ENCODE data around the gene ANKRD36.
"Not testable (repeated sequence)": the region's sequence is repeated elsewhere in the genome, so short reads cannot be mapped to it uniquely, and the experiment has no call there.

- not testable (repeated sequence) for TF ChIP-seq POLR2A (IDR thresholded peaks at IDR 0.05; ENCODE audit: low read length); GATA1 (IDR thresholded peaks at IDR 0.05; ENCODE audit: low read depth, low read length)
Observed at GRCh38 chr2:97077213-97077612, 35.7 kb upstream of the ANKRD36 start.
